ENCODE results near the gene RACK1.
"Not testable (repeated sequence)": the region's sequence is repeated elsewhere in the genome, so short reads cannot be mapped to it uniquely, and the experiment has no call there.

RACK1 gene

DNA sequence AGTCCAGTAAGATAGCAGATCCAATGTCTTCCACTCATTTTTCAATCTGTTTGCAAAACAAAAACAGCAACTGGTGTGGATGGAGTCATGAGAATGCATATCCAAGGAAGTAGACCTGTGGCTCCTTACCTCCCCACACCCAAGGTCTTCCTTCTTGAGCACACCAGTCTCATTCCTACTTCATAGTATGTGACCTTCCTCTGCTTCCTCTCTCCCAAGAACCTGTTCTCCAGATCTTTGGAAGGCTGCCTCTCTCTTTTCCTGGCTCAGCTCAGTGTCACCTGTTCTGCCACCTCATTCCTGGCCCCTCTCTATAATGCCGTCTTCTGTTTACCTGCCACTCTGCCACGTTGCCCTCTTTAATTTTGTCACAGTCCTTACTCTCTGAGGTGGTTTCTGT is 30.8 kb downstream of the RACK1 start:
- DNase-seq: no peak

DNA sequence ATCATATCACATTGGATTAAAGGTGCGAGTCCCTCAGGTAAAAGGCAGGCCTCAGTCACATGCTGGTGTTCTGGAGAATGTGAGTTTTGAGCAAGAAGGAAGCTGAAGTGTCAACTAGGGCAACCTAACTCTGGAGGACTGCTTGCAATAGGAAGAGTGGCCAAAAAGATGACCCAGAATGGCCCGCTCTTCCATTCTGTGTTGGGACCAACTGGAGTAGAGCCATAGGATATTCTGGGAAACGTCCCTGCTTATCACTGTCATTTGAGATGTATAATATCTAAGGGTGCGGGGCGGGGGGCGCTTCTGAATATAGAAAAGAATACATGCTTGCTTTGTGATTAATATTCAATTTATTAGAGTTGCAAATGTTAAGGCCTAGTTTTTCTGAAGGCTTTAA is 31.6 kb downstream of the RACK1 start:
- DNase-seq: no peak

DNA sequence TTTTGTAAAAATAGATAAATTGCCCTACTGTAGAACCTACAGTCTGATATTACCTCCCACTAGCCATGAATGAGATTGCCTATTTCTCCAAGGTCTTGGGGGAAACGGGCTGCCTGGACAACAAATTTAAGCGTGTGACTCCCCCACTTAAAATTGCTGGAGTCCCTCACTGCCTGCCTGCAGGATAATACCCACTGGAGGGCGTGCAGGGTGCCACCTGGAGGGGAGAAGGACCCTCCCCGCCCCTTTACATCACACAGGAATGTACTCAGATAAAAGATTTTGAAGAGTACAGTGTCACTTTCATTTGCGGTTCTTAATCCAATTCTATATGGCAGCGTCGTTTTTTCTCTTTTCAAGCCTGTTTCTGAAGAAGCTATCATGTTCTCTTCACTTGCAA is 32.5 kb downstream of the RACK1 start:
- DNase-seq: no peak

DNA sequence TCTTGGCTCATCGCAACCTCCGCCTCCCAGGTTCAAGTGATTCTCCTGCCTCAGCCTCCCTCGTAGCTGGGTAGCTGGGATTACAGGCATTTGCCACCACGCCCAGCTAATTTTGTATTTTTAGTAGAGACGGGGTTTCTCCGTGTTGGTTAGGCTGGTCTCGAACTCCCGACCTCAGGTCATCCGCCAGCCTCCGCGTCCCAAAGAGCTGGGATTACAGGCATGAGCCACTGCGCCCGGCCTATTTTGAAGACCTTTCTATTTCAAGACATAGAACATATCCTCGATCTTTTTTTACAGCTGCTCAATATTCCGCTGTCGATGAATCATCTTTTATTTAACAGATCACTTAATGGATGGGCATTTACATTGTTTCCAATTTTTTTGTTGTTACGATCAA is 33.0 kb downstream of the RACK1 start:
- not testable (repeated sequence) for DNase-seq

DNA sequence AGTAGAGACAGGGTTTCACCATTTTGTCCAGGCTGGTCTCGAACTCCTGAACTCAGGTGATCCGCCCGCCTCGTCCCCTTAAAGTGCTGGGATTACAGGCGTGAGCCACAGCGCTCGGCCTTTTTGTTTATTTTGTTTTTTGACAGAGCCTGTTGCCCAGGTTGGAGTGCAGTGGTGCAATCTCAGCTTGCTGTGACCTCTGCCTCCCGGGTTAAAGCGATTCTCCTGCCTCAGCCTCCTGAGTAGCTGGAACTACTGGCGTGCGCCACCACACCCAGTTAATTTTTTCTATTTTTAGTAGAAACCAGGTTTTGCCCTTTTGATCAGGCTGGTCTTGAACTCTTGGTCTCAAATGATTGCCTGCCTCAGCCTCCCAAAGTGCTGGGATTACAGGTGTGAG is 33.6 kb downstream of the RACK1 start:
- not testable (repeated sequence) for DNase-seq

DNA sequence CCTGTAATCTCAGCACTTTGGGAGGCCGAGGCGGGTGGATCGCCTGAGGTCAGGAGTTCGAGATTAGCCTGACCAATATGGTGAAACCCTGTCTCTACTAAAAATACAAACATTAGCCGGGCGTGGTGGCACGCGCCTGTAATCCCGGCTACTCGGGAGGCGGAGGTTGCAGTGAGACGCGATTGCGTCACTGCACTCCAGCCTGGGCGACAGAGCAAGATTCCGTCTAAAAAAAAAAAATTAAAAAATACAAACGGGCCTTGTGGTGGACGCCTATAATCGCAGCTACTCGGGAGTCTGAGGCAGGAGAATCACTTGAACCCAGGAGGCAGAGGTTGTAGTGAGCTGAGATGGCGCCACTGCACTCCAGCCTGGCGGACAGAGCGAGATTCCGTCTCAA is 34.7 kb downstream of the RACK1 start:
- not testable (repeated sequence) for DNase-seq

DNA sequence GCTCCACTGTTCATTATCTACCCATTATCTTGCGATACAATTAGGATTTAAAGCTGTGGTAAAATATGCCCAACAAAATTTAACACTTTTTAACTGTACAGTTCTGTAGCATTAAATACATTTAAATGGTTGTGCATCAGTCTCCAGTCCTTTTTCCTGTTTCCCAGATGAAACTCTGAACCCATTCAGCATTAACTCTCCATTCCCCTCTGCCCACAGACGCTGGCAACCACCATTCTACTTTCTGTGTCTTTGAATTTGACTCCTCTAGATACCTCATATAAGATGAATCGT is 35.8 kb downstream of the RACK1 start:
- no peak for DNase-seq

DNA sequence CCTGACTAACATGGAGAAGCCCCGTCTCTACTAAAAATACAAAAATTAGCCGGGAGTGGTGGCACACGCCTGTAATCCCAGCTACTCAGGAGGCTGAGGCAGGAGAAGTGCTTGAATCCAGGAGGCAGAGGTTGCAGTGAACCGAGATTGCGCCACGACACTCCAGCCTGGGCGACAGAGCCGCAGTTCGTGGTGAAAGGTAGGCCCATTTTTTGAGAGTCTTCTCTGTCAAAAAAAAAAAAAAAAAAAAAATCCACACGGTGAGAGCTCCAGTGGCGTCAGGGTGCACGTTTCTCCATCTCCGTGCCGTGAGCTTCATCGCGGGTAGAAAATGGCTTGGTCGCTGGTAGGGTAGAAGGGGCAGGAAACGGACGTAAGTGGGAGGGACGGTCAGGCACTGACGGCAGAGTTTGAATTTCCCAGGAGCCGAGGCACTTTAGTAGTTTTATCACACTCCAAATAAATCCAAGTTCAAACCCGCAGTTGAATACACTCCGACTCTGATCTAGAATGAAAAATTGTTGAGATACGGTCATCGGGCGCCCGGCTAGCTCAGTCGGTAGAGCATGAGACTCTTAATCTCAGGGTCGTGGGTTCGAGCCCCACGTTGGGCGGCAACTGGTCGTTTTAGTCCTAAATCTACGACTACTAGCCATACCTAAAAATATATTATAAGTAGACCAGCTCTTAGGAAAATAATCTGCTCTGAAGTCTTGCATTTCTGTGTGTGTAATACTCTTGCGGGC is 36.3 kb downstream of the RACK1 start:
- peak in 4 of 5 experiments; percentile 57 to 80 (median 76) for DNase-seq

DNA sequence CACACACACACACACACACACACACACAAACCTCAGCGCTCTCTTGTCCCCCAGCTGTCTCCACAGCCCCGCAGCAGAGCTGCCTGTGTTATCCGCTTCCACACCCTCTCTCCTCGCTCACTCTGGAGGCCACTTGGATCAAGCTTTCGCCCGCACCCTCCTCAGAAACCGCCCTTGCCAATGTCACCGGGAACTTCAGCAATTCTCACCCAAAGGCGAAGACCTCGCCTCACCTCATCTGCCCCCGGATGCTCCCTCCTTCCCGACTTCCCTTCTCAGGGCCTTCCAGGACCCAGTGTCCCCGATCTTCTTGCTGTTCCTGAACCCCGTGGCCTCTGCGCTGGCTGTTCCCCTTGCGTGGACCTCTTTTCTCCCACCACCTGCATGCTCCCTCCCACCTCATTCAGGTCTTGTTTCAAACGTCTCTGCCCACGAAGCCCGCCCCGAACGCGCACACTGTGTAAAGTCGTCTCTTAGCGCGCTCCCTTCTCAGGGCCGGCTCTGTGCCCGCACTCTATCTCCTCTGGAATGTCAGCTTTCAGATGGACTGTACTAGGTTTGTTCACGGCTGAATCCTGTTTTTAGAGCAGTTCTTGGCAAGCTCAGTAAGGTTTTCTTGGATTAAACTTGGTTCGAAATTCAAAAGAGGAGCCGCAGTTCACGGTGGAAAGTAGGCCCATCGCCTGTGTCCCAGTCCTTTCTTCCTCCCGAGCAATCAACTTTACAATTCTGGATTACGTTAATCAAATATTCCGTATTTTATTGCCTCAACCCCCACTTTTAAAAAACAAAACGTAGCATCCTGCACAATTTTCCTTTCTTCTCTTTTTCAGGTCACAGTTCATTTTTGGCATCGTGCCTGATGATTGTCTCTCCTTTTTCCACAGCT is 37.7 kb downstream of the RACK1 start:
- peak in 1 of 5 experiments; percentile 31 for DNase-seq

DNA sequence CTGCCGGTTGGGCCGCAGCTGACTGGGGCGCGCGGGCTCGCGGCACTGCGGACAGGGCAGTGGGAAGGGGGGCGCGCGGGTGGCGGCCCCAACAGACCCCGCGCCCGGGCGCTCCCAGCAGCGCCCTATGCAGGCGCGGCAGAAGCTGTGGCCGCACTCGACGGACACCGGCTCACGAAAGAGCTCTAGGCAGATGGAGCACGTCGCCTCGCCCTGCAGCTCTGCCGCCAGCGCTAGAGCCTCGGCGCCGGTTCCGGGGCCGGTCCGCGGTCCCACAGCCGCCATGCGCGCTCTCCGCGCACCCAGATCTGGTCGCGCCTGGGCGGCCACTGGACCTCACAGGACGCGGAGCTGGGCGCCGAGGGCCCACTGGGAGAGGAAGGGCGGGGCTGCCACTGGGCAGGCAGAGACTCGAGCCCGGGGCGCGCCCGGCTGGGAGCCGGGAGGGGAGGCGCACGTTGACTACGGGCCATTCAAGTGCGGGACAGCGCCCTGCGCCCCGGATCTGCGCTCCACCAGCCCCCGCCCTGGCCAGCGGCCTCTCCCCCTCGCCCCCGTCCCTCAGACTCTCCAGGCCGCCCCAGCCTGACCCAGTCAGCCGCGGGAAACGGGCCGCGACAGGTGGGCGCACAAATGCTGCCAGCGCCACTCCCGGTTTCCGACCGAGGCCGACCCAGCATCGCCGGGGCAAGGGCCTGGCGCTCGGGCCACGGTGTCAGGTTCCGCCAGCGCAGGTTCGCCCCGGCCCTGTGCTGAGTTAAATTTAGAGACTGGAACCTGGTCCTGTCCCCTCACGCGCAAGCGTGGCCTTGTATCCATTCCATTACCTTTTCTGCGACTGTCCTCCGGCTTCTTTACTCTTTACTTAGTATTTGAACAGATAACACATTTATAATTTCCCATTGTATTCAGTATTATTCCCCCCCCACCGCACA is 38.6 kb downstream of the RACK1 start, which contains the start of gene TRIM7:
TSS of gene TRIM7 (minus strand) at position 371 of the 935 bp plus-strand sequence. CDS start at position 285, 86 bp downstream.
- peak in 1 of 5 experiments; percentile 41 for DNase-seq

DNA sequence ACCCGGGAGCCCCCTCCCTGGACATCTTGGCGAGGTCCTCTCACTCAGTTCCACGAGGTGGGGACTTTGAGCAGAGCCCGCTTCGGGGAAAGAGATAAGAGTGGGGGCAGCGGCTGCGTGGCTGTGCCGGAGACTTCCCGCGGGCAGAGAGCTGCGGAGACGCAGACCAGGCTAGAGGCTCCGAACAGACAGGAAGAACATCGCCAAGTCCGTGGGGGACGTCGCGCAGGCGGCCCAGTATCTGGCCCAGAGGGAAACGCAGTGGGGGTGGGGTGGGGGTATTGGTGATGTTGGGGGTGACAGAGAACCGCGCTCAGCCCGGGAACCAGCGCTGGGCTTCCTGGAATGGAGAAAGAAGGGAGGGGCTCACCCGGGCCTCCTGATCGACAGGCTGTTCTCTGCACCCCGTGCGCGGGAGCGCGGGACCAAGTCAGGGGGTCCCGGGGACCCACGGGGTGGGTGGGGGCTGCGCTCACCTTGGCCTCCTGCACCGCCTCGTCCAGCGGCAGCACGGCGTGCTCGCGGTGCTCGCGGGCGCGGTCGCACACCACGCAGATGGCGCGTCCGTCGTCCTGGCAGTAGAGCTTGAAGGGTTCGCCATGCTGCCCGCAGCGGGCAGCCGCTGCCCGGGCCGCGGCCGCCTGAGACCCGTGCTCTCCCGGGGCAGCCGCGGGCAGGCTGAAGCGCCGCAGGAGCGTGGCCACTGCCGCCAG is 39.4 kb downstream of the RACK1 start:
- DNase-seq: no peak

DNA sequence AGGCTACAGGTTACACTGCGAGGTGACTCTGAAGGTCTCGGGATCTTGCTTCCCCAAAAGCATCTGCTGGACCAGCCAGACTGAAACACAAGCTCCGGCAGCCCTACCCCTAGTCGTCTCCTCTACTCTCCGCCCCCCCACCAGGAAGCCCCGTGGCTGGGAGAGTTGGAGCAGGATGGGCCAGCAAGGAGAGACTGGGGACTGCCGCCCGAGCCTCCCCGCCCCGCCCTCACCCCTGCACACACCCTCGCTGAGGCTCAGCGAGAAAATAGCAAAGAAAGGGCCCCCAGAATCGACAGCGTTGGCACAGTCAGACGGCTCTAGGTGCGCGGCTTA is 40.0 kb downstream of the RACK1 start:
- no peak for DNase-seq

DNA sequence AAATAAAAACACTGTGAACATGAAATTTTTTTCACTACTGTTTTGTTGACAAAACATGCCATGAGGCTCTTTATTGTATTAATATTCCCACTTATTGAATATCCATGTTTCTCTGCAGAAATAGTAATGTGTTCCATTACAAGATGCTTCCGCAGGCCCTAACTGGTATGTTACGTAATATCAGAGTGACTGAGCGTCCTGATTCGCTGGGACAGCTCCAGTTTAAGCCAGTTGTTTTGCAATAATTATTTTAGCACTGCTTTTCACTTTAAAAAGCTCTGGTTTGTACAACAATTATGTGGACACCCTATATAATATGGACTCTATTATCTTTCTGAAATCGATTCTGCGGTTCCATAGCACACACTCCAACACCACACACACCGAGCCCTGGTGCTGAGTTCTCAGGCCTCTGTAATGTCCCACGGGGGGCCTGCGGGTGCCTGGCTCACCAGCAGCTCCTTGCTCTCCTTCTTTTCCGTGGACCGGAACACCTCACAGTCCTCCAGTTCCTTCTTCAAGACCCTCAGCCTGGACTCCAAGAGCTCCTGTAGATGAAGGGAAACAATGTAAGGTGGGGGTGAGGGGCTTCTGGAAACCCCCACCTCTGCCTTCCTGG is 40.5 kb downstream of the RACK1 start:
- no peak for DNase-seq

DNA sequence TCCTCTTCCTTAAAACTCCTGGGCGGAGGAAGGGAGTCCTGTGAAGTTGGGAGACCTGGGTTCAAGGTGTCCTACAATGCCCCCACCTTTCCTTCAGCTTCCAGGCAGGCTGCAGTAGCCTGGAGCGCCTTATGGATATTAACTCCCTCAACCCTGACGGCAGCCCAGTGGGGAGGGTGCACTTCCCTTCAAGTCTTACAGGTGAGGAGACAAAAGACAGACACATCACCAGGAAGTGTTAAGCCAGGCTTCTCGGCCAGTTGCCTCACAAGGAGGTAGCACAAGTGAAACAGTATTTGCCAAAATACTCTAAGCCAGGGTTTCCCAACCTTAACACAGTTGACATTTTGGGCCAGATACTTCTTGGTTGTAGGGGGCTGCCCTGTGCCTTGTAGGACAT is 42.9 kb downstream of the RACK1 start:
- DNase-seq: no peak

DNA sequence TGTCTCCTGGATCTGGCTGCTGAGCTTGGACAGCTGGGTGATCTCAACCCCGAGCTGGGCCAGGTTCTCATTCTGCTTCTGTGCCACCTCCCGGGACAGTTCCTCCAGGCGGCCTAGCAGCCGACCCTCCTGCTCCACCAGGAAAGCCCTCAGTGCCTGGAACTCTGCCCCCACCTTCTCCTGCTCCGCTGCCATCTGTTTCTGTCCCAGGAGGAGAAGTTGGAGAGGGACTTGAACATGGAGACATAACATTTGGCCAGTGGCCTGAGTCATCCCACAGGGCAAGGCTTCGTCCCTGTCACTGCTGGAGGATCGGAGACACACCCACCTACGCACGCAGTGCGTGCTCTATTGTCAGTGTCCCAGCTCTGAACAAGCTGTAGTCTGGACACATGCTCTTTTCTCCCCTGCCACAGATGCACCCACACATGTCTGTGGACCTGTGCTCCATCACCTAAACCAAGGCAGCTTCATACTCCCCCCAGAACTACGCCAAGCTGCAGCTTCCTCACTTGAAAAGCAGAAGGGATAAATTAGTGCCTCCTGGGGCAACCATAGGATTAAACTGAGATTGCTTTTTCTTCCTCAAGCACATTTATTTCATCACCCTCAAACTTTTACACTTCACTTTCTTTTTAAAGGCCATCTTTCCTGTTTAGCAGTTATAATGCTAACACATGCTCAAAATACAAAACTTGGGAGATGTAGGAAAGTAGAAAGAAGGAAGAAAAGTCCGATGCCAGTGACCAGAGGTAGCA is 43.6 kb downstream of the RACK1 start:
- DNase-seq: no peak

DNA sequence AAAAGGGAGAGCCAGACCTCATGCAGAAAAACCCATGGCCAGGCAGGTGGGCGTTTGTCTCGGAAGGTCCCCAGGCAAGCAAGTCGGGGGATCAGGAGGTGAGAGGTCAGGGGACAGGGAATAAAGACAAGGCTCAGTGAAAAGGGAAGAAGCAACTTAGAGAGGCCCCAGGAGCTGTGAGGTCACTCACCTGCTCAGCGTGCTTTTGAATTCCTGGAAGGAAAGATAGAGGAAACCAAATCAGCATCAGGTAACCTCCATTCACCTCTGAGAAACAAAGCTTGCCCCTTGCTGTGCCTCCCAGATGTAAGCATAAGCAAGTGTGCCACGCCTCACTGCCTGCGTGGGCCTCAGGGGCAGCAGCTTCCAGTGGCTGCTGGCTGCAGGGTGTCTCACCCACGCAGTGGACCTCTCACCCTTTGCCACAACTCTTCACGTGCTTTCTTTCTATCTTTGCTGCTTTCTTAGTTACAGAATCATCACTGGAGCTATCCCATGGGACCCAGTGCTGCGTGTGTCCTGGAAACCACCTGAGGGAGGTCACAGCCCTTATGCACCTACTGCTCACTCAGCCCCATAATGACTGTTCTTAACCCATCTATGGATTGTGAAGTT is 44.7 kb downstream of the RACK1 start:
- no peak for DNase-seq

DNA sequence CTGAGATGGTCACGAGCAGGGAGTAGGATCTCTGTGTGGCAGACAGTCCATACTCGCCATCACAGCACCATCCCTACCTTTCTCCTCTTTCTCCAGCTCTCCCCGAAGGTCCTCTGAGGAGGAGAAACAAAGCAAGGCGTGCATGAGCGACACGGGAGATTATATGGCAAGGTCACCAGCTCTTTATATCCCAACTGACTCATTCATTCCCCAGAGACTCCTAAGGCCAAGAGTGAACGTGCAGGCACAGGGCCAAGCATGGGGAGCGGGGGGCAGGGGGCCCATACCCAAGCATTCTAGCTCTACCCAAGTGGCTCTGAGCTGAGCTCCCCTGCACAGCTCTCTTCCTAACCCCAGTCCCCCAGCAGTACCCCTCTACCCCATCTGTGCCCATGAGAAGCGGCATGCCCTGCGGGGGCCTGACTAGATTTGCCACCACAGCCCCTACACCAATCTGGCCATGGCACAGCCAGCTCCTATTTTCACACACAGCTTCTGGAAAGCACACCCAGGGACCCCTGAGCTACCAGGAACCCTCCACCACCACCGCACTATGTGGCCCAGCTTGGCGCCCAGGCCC is 45.5 kb downstream of the RACK1 start:
- no peak for DNase-seq

DNA sequence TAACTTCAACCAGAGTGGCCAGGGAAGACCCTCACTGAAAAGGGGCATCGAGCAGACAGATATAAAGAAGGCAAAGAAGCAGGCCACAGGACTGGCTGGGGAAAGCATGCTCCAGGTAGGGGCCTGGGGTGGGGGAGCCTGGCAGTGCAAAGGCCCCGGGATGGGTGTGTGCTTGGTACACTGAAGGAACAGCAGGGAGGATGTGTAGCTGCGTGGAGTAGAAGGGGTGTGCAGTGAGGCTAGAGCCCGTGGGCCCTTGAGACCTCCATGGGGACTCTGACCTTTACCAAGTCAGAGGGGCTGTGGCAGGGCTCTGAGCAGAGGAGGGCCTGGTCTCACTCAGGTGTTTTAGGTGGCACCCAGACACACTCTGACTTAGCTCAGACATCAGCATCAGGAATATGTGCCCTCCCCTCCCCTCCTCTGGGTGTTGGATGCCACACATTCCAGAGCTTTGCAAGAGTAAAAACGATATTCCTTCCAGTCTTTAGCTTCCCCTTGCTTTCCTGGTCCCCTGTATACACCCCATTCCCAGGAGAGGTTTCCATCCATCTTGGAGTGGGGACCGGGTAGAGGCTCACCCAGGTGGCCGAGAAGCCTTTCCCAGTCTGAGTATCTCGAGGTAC is 46.3 kb downstream of the RACK1 start:
- no peak for DNase-seq

DNA sequence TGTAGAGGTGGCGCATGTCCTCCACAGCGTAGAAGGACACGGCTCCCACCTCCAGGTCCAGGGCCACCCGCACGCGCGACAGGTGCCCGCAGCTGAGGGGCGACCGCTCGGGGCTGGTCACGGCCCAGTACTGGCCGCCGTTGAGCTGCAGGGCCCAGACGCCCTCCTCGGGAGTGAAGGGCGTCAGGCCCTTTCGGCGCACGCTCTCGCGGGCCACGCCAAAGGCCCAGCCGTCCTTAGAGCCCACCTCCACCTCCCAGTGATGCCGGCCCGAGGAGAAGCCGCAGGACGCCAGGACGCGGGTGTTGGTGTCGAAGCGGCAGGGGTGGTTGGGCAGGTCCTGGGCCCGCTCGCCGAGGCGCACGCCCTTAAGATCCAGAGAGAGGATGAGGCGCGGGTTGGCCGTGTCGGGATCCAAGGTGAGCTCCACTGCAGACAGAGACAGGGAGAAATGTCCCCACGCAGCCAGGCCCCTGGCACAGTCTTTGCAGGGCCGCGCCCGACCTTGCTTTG is 48.4 kb downstream of the RACK1 start:
- DNase-seq: no peak

All from T-helper 2 cell (primary cell).